ENCODE measurements around the gene DIP2C.

GRCh38 chr10:509361-510102 is 179.9 kb downstream of the DIP2C start:
- TF ChIP-seq, protein P1, sequence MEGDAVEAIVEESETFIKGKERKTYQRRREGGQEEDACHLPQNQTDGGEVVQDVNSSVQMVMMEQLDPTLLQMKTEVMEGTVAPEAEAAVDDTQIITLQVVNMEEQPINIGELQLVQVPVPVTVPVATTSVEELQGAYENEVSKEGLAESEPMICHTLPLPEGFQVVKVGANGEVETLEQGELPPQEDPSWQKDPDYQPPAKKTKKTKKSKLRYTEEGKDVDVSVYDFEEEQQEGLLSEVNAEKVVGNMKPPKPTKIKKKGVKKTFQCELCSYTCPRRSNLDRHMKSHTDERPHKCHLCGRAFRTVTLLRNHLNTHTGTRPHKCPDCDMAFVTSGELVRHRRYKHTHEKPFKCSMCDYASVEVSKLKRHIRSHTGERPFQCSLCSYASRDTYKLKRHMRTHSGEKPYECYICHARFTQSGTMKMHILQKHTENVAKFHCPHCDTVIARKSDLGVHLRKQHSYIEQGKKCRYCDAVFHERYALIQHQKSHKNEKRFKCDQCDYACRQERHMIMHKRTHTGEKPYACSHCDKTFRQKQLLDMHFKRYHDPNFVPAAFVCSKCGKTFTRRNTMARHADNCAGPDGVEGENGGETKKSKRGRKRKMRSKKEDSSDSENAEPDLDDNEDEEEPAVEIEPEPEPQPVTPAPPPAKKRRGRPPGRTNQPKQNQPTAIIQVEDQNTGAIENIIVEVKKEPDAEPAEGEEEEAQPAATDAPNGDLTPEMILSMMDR (conservative IDR thresholded peaks at IDR 0.05; ENCODE audit: low read length), result no peak
- no peak for TF ChIP-seq EZH2phosphoT487 (IDR thresholded peaks at IDR 0.05; ENCODE audit: borderline replicate concordance)

All from Loucy (cell line).